GM12878 (cell line): Measurements from ENCODE around the gene LRRC7. TPM values are rescaled to one million over a fixed set of nuclear protein-coding genes. Genes with fewer than 3 reads are reported as not detected.

Experiments used
- ATAC-seq: fragments of 200-7000 bp; cut with Tn5 transposase; 3 replicates; pipeline ENCODE4 v1.9.1; 2020; ENCODE audit warnings: mild to moderate bottlenecking, moderate library complexity
- BruUV-seq: library from RNA; stranded (reverse); fragments of 400-500 nt; replicated peaks from 2 replicates; lab custom pipeline; 2021; lab: Mats Ljungman, UMichigan
- CTCF ChIA-PET: fragments of 300-600 bp; sonication (Branson Sonifier 250); formaldehyde crosslinking; extraction: SDS; loops from one replicate; lab custom pipeline; 2021; ENCODE audit warnings: inconsistent platforms; lab: Yijun Ruan, JAX
- POLR2A ChIA-PET: fragments of 350-600 bp; formaldehyde crosslinking; extraction: SDS; loops from one replicate; lab custom pipeline; 2021; ENCODE audit warnings: inconsistent platforms; lab: Charles Lee
- RAD21 ChIA-PET: fragments of 300-600 bp; sonication (Branson Sonifier 250); formaldehyde crosslinking; loops from one replicate; lab custom pipeline; 2023; ENCODE audit warnings: antibody characterized with exemption; ENCODE audit not compliant: unreplicated experiment; lab: Charles Lee
- SMC1A ChIA-PET: fragments of 300-600 bp; sonication (Branson Sonifier 250); formaldehyde crosslinking; loops from one replicate; lab custom pipeline; 2023; ENCODE audit not compliant: unreplicated experiment, uncharacterized antibody; lab: Charles Lee
- DNase-seq: peaks from one replicate; pipeline ENCODE4 v3.0.0-alpha.2; 2011; ENCODE audit warnings: low read depth, low spot score
- FAIRE-seq: peaks from 3 replicates; lab custom pipeline; 2011; peaks lifted over from hg19 to GRCh38; lab: Jason Lieb, UNC
- H2AFZ ChIP-seq: 2 replicates; pipeline ENCODE4 v1.6.0; 2011; ENCODE audit warnings: low read depth, low read length, control low read depth; ENCODE audit not compliant: control insufficient read depth
- H3K27ac ChIP-seq: 2 replicates; pipeline ENCODE4 v1.5.1; 2011; ENCODE audit warnings: control low read depth; ENCODE audit not compliant: control insufficient read depth, insufficient read depth
- H3K27me3 ChIP-seq, 2 experiments: replicated peaks in 1 of 2; 2 replicates each; pipeline versions ENCODE4 v1.6.0 to v1.6.1; 2011; ENCODE audit warnings: low read length in 1 of 2; ENCODE audit not compliant: control insufficient read depth in 2 of 2, insufficient read depth in 2 of 2
- H3K36me3 ChIP-seq, 2 experiments: 2 replicates each; pipeline ENCODE4 v1.5.1; 2011; ENCODE audit warnings: low read length in 1 of 2; ENCODE audit not compliant: control insufficient read depth in 2 of 2, insufficient read depth in 2 of 2
- H3K4me1 ChIP-seq: 2 replicates; pipeline ENCODE4 v1.6.1; 2011; ENCODE audit warnings: mild to moderate bottlenecking, low read length, moderate library complexity, mixed read lengths; ENCODE audit not compliant: control insufficient read depth, insufficient read depth
- H3K4me2 ChIP-seq: 2 replicates; pipeline ENCODE4 v1.6.0; 2011; ENCODE audit warnings: control low read depth; ENCODE audit not compliant: control insufficient read depth, insufficient read depth
- H3K4me3 ChIP-seq: fragments of 200-600 bp; sonication (generic); 2 replicates; pipeline ENCODE4 v1.5.1; 2016
- H3K79me2 ChIP-seq: 2 replicates; pipeline ENCODE4 v1.6.0; 2011; ENCODE audit warnings: low read length; ENCODE audit not compliant: control insufficient read depth, insufficient read depth
- H3K9ac ChIP-seq: 2 replicates; pipeline ENCODE4 v1.8.0; 2011; ENCODE audit warnings: low read length, control low read depth, mixed read lengths; ENCODE audit not compliant: control insufficient read depth, insufficient read depth
- H3K9me3 ChIP-seq: replicated peaks from 3 replicates; pipeline ENCODE4 v1.5.1; 2011; ENCODE audit warnings: mild to moderate bottlenecking, low read length; ENCODE audit not compliant: control insufficient read depth, insufficient read depth
- H4K20me1 ChIP-seq: 2 replicates; pipeline ENCODE4 v1.6.0; 2011; ENCODE audit not compliant: control insufficient read depth, insufficient read depth
- CTCF ChIP-seq, 3 experiments: IDR thresholded peaks in 2 of 3; conservative IDR thresholded peaks in 1 of 3; 2 replicates each; pipeline ENCODE4 v1.5.1; 2011; ENCODE audit warnings: low read depth in 3 of 3, low read length in 3 of 3, mild to moderate bottlenecking in 3 of 3, control low read depth in 2 of 3, moderate library complexity in 2 of 3, inconsistent platforms in 1 of 3, mixed read lengths in 1 of 3; ENCODE audit not compliant: control insufficient read depth in 2 of 3, insufficient read depth in 1 of 3; ENCODE audit errors: extremely low read depth in 1 of 3
- MEF2A ChIP-seq: IDR thresholded peaks from 2 replicates; pipeline ENCODE4 v1.6.1; 2011; ENCODE audit warnings: low read depth, mild to moderate bottlenecking, low read length, moderate library complexity; ENCODE audit not compliant: insufficient read depth
- SMAD1 ChIP-seq: fragments of 450-650 bp; IDR thresholded peaks from 2 replicates; pipeline ENCODE4 v1.6.1; 2018; ENCODE audit warnings: mild to moderate bottlenecking, low read depth; ENCODE audit not compliant: partially characterized antibody
- WGBS: methylation state at CpG from one replicate; pipeline ENCODE4 v1.1.6; 2016; ENCODE audit warnings: low lambda C conversion rate; ENCODE audit not compliant: insufficient replicate concordance, insufficient coverage; ENCODE audit errors: missing lambda C conversion rate; 5-methylcytosine and 5-hydroxymethylcytosine counted together
- in situ Hi-C: fragments of 300-500 bp; cut with MboI; formaldehyde crosslinking; loops from 9 replicates; pipeline ENCODE4 v1.14.3; 2018; ENCODE audit warnings: mixed read lengths
- intact Hi-C: fragments of 100-400 bp; cut with micrococcal nuclease; formaldehyde crosslinking; loops from one replicate; pipeline ENCODE4 v1.14.2; 2022; ENCODE audit not compliant: unreplicated experiment
- polyA plus RNA-seq, 11 experiments: library from polyadenylated mRNA; depleted of rRNA in 4 of 11; unstranded in 6 of 11; stranded (reverse) in 5 of 11; fragments of >200 nt; fragmentation: Nextera tagmentation in 4 of 11; fragmentation: Illumina TruSeq in 1 of 11; extraction: Ambion mirVana in 4 of 11; extraction: Trizol in 1 of 11; gene quantifications; 1 replicate in 1 of 11; 2 replicates in 10 of 11; pipeline versions ENCODE4 v1.2.1 to v1.2.3, GENCODE V29; 2011 to 2016; ENCODE audit warnings: inconsistent platforms in 2 of 11, missing spikeins in 2 of 11, low read depth in 1 of 11
- total RNA-seq, 4 experiments: library from RNA; depleted of rRNA in 3 of 4; stranded (reverse); fragments of >200 nt in 3 of 4; fragmentation: Illumina TruSeq in 1 of 4; extraction: Trizol in 1 of 4; gene quantifications; 2 replicates each; pipeline versions ENCODE4 v1.2.1 to v1.2.3, GENCODE V29; 2013 to 2021

The LRRC7 gene
- total and polyA plus RNA-seq, 10 of the 15 experiments (the other 5 are each of a cell fraction or from before 2014, with no cell fraction given), result 0.05 to 1.4 (median 0.24) TPM; not detected in 5

- no peak for TF ChIP-seq CTCF (IDR thresholded peaks at IDR 0.05 in 2 of 3, conservative IDR thresholded peaks at IDR 0.05 in 1 of 3; ENCODE audit: control insufficient read depth in 2 of 3, extremely low read depth in 1 of 3, insufficient read depth in 1 of 3, low read depth in 3 of 3, low read length in 3 of 3)
Observed at GRCh38 chr1:70140894-70141293, 573.2 kb downstream of the LRRC7 start (continued).

GRCh38 chr1:70142075-70142474 is 574.4 kb downstream of the LRRC7 start:
- Histone ChIP-seq H3K4me3 (no peak overlapping the region), H3K36me3 (peaks cover 0 to 3% of the 10 kb centered on the region in 2 experiments; a peak in 1 of 4 replicates), H3K27ac (no peak overlapping the region), H3K9ac (no peak overlapping the region), H3K4me2 (no peak overlapping the region), H3K9me3 (no peaks in the 10 kb centered on the region), H3K27me3 (no peaks in the 10 kb centered on the region), H3K4me1 (no peaks in the 10 kb centered on the region), H2AFZ (no peak overlapping the region), H4K20me1 (no peaks in the 10 kb centered on the region), H3K79me2 (no peaks in the 10 kb centered on the region)
- FAIRE-seq (no peak), DNase-seq (no peak), ATAC-seq (no peak)
- intact Hi-C loops, result no loop called here
- ChIA-PET SMC1A (interaction anchor here (0.9 to 1.9 kb wide), 5 partner anchors 9 to 270 kb away, joined by 3 to 5 read pairs (median 3); no protein-coding TSS in a partner anchor), CTCF (interaction anchor here (0.7 to 1.2 kb wide), 4 partner anchors 8 to 426 kb away, joined by 3 to 8 read pairs (median 4); no protein-coding TSS in a partner anchor), RAD21 (no interaction called here), POLR2A (no interaction called here)
- in situ Hi-C loops, result no loop called here
- 98% methylated on average over 2 of the region's 2 CpGs for WGBS
- TF ChIP-seq SMAD1 (no peak), MEF2A (no peak)
- no TSS peak for BruUV-seq
